Activated CD4-positive, alpha-beta memory T cell treated with anti-CD3 and anti-CD28 coated beads for 36 hours (primary cell): Measurements from ENCODE around the gene EXOC8. TPM values are rescaled to one million over a fixed set of nuclear protein-coding genes. Genes with fewer than 3 reads are reported as not detected.

Experiments used
- CTCF ChIA-PET: fragments of 350-600 bp; sonication (Branson Sonifier 250); formaldehyde crosslinking; loops from one replicate; lab custom pipeline; 2021; ENCODE audit warnings: antibody characterized with exemption, inconsistent platforms; lab: Charles Lee
- POLR2A ChIA-PET: fragments of 350-600 bp; sonication (Branson Sonifier 250); formaldehyde crosslinking; loops from one replicate; lab custom pipeline; 2021; ENCODE audit warnings: antibody characterized with exemption; lab: Charles Lee
- DNase-seq: peaks from one replicate; pipeline ENCODE4 v3.0.0-alpha.2; 2020
- H3K27ac Mint-ChIP-seq: one replicate; pipeline ENCODE4 v1.8.0; 2021; ENCODE audit warnings: mixed read lengths
- H3K27me3 Mint-ChIP-seq: one replicate; pipeline ENCODE4 v1.8.0; 2021; ENCODE audit warnings: mixed read lengths
- H3K36me3 Mint-ChIP-seq: one replicate; pipeline ENCODE4 v1.8.0; 2021; ENCODE audit warnings: mixed read lengths
- H3K4me1 Mint-ChIP-seq: one replicate; pipeline ENCODE4 v1.8.0; 2021; ENCODE audit warnings: low read depth, mixed read lengths
- H3K4me3 Mint-ChIP-seq: one replicate; pipeline ENCODE4 v1.8.0; 2021; ENCODE audit warnings: mild to moderate bottlenecking, mixed read lengths
- H3K9me3 Mint-ChIP-seq: one replicate; pipeline ENCODE4 v1.8.0; 2021; ENCODE audit warnings: mixed read lengths
- intact Hi-C: fragments of 100-400 bp; cut with micrococcal nuclease; formaldehyde crosslinking; loops from one replicate; pipeline ENCODE4 v1.15.1; 2023
- total RNA-seq, 2 experiments: library from RNA; stranded (reverse); gene quantifications; one replicate each; pipeline ENCODE4 v1.2.3, GENCODE V29; 2021

EXOC8 gene
- total RNA-seq, 2 experiments from 2014 or later, result 14.4 to 15.2 TPM

DNA sequence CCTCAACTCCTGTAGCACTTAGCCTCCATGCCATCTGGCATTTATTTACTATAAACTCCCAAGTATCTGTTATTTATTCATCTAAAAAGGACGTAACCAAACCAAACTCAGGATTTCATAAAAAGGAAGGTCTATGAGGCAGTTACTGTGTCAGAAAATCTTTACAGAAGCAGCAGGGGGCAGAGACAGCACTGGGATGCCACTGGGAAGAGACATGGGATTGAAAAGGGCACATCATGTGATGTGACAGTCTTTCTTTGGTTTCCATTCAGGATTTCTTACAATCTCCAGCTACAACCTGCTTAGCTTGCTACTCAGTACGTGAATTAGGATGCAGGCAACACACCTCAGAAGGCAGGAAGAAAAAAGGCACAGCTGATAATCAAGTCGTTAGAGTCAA, 31.6 kb upstream of the EXOC8 start:
- Mint-ChIP-seq H3K27ac (no peak overlapping the region), H3K9me3 (no peaks in the 10 kb centered on the region), H3K4me1 (no peaks in the 10 kb centered on the region), H3K36me3 (peaks cover 10% of the 10 kb centered on the region), H3K27me3 (no peaks in the 10 kb centered on the region), H3K4me3 (no peak overlapping the region)
- intact Hi-C loops, result no loop called here
- POLR2A ChIA-PET, result no interaction called here
- CTCF ChIA-PET, result no interaction called here
- DNase-seq, result no peak

DNA sequence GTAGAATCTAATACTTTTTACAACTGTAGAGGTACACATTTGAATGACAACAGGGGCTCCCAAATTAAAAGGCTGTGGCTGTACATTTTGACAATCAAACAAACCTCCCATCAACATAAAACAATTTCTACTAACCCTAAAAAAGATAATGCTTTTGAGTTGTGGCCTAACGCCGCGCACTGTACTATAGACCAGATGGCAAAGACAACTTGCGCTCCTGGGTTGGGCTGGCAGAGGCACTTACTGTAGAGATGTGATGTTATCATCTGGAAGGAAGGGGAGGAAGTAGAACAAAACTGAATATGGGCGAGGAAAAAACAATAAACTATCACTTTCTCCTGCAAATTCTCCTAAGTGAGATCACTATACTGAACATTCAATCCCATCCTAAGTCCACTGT, 26.5 kb upstream of the EXOC8 start:
- ChIA-PET CTCF (interaction anchor here (1.4 kb wide), 1 partner anchor 239 kb away, joined by 6 read pairs; no protein-coding TSS in a partner anchor), POLR2A (no interaction called here)
- Mint-ChIP-seq H3K9me3 (no peaks in the 10 kb centered on the region), H3K4me3 (no peak overlapping the region), H3K27me3 (no peaks in the 10 kb centered on the region), H3K4me1 (no peaks in the 10 kb centered on the region), H3K36me3 (peaks cover 13% of the 10 kb centered on the region), H3K27ac (no peak overlapping the region)
- no peak for DNase-seq
- intact Hi-C loops, result no loop called here

DNA sequence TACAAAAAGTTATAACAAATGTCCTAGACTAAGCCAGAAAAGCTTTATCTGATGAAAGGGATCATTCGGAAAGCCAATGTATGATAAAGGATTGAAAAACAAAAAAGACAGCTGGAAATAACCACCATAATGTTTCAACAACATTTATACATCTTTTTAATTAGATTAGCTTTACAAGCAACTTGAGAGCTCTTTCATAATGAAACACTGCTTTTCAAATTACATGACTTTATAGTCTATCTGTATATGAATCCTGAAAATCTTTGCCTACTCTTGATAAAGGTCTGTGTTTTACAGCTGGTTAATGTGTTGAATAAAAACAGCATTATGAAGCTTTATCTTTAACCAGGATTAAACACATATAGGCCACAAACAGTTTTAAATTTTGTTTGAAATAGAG, 26.0 kb upstream of the EXOC8 start:
- Mint-ChIP-seq H3K4me3 (no peak overlapping the region), H3K36me3 (peaks cover 11% of the 10 kb centered on the region), H3K4me1 (no peaks in the 10 kb centered on the region), H3K27ac (no peak overlapping the region), H3K27me3 (no peaks in the 10 kb centered on the region), H3K9me3 (no peaks in the 10 kb centered on the region)
- CTCF ChIA-PET, result interaction anchor here (1.1 to 1.4 kb wide), 3 partner anchors 53 to 240 kb away, joined by 3 to 6 read pairs (median 4); no protein-coding TSS in a partner anchor
- DNase-seq, result no peak
- intact Hi-C loops, result no loop called here
- POLR2A ChIA-PET, result no interaction called here

DNA sequence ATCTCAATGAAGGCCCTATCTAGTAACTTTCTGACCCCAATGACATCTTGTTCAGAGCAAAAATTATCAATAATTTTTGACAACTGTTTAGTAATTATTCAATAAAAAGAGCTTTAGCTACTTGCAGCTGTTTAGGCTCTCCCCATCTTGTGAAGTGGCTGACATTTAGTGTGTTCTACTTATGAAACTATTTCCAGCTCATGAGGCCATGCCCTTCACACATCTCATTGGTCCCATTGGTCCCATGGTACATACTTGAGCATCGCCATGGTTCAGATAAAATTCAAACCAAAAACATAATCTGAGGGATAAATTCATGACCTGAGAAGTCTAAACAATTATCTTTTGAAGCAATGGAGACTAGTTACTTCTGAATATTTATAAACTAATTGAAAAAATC, 24.7 kb upstream of the EXOC8 start:
- Mint-ChIP-seq H3K4me3 (no peak overlapping the region), H3K9me3 (no peaks in the 10 kb centered on the region), H3K36me3 (peaks cover 8% of the 10 kb centered on the region), H3K4me1 (peaks cover 4% of the 10 kb centered on the region), H3K27ac (no peak overlapping the region), H3K27me3 (no peaks in the 10 kb centered on the region)
- CTCF ChIA-PET, result interaction anchor here (0.9 to 1.5 kb wide), 3 partner anchors 58 to 229 kb away, joined by 3 to 9 read pairs (median 4); no protein-coding TSS in a partner anchor
- POLR2A ChIA-PET, result no interaction called here
- intact Hi-C loops, result no loop called here
- DNase-seq, result no peak

DNA sequence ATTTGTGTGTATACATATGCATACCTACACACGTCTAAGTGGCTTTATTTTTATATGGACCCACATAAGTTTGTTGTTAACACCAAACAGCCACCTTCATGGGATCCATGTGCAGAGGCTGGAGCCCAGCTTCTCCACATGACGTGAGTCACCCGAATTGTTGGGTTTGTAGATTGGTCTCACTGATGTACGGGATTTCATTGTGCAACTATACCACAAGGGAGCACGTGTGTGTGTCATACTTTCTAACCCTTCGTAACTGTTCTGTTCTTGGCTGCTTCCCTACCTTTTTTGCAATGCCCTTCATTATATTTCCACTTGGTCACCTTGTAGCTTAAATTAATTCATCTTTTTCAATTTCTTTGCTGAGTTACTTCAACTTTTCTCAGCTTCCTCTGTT, 21.5 kb upstream of the EXOC8 start:
- intact Hi-C loops, result loop anchor here (5.0 to 10.0 kb wide), 2 partner anchors 168 to 446 kb away; partner anchors contain the start of gene TSNAX
- POLR2A ChIA-PET, result no interaction called here

GRCh38 chr1:231357831-231358354, 20.2 kb upstream of the EXOC8 start:
- DNase-seq, result peak; percentile 40
- POLR2A ChIA-PET, result no interaction called here

More for the DNA sequence above, 21.5 kb upstream of the EXOC8 start:
- CTCF ChIA-PET, result interaction anchor here (0.9 to 2.0 kb wide), 4 partner anchors 66 to 246 kb away, joined by 3 to 8 read pairs (median 8); no protein-coding TSS in a partner anchor
- Mint-ChIP-seq H3K9me3 (no peaks in the 10 kb centered on the region), H3K4me1 (peaks cover 4% of the 10 kb centered on the region), H3K27ac (no peak overlapping the region), H3K27me3 (no peaks in the 10 kb centered on the region), H3K4me3 (no peak overlapping the region), H3K36me3 (peaks cover 5% of the 10 kb centered on the region)
- DNase-seq, result no peak

GRCh38 chr1:231357187-231357772, 19.6 kb upstream of the EXOC8 start:
- H3K4me1 Mint-ChIP-seq, result peaks cover 4% of the 10 kb centered on the region
- POLR2A ChIA-PET, result no interaction called here
- no peak overlapping the region for H3K27ac Mint-ChIP-seq

More at GRCh38 chr1:231357831-231358354, 20.2 kb upstream of the EXOC8 start:
- Mint-ChIP-seq H3K36me3 (peaks cover 9% of the 10 kb centered on the region), H3K4me1 (peaks cover 4% of the 10 kb centered on the region), H3K4me3 (no peak overlapping the region), H3K9me3 (no peaks in the 10 kb centered on the region), H3K27ac (peak overlapping the region; percentile 25), H3K27me3 (no peaks in the 10 kb centered on the region)
- CTCF ChIA-PET, result interaction anchor here (0.5 to 2.1 kb wide), 31 partner anchors 9 to 450 kb away, joined by 3 to 10 read pairs (median 4); partner anchors contain the start of genes EXOC8 and SPRTN
- intact Hi-C loops, result loop anchor here (1.0 to 10.0 kb wide), 5 partner anchors 62 to 447 kb away; partner anchors contain the start of gene TSNAX

GRCh38 chr1:231355171-231355570, 17.5 kb upstream of the EXOC8 start:
- Mint-ChIP-seq H3K27me3 (no peaks in the 10 kb centered on the region), H3K36me3 (peaks cover 15% of the 10 kb centered on the region), H3K27ac (no peak overlapping the region), H3K4me3 (no peak overlapping the region), H3K9me3 (no peaks in the 10 kb centered on the region), H3K4me1 (peaks cover 4% of the 10 kb centered on the region)
- CTCF ChIA-PET, result interaction anchor here (0.8 to 1.1 kb wide), 2 partner anchors 237 to 250 kb away, joined by 5 read pairs; no protein-coding TSS in a partner anchor
- DNase-seq, result no peak
- intact Hi-C loops, result loop anchor here (5.0 to 10.0 kb wide), 2 partner anchors 172 to 450 kb away; partner anchors contain the start of gene TSNAX
- POLR2A ChIA-PET, result no interaction called here

More at GRCh38 chr1:231357187-231357772, 19.6 kb upstream of the EXOC8 start:
- Mint-ChIP-seq H3K36me3 (peaks cover 11% of the 10 kb centered on the region), H3K27me3 (no peaks in the 10 kb centered on the region), H3K4me3 (no peak overlapping the region), H3K9me3 (no peaks in the 10 kb centered on the region)
- intact Hi-C loops, result loop anchor here (5.0 to 10.0 kb wide), 2 partner anchors 170 to 448 kb away; partner anchors contain the start of gene TSNAX
- CTCF ChIA-PET, result interaction anchor here (0.5 to 2.1 kb wide), 31 partner anchors 9 to 450 kb away, joined by 3 to 10 read pairs (median 4); partner anchors contain the start of genes EXOC8 and SPRTN
- no peak for DNase-seq

- no peaks in the 10 kb centered on the region for H3K9me3 Mint-ChIP-seq
- peaks cover 16% of the 10 kb centered on the region for H3K36me3 Mint-ChIP-seq
- no peaks in the 10 kb centered on the region for H3K27me3 Mint-ChIP-seq
- ChIA-PET CTCF (interaction anchor here (0.8 to 1.1 kb wide), 2 partner anchors 238 to 251 kb away, joined by 5 read pairs; no protein-coding TSS in a partner anchor), POLR2A (no interaction called here)
- peaks cover 4% of the 10 kb centered on the region for H3K4me1 Mint-ChIP-seq
- H3K27ac Mint-ChIP-seq, result no peak overlapping the region
- no peak for DNase-seq
- no peak overlapping the region for H3K4me3 Mint-ChIP-seq
- intact Hi-C loops, result loop anchor here (5.0 to 10.0 kb wide), 2 partner anchors 173 to 450 kb away; partner anchors contain the start of gene TSNAX
Measured at GRCh38 chr1:231354330-231355020, 16.8 kb upstream of the EXOC8 start.

DNA sequence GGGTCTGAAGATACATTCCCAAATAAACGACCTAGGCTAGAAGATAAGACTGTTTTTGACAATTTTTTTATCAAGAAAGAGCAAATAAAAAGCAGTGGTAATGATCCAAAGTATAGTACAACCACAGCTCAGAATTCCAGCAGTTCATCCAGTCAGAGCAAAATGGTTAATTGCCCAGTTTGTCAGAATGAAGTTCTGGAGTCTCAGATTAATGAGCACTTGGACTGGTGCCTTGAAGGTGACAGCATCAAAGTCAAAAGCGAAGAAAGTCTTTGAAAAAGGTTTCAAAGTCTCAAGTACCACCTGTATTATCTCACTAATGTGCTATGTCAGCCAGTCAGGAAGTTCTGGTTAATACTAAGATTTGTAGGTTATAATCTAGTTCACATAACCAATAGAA, 15.4 kb upstream of the EXOC8 start:
- peaks cover 3% of the 10 kb centered on the region for H3K4me1 Mint-ChIP-seq
- H3K9me3 Mint-ChIP-seq, result no peaks in the 10 kb centered on the region
- H3K4me3 Mint-ChIP-seq, result no peak overlapping the region
- POLR2A ChIA-PET, result no interaction called here
- intact Hi-C loops, result loop anchor here (10.0 kb wide), 1 partner anchor 452 kb away; no protein-coding TSS in a partner anchor
- DNase-seq, result no peak
- CTCF ChIA-PET, result interaction anchor here (1.3 kb wide), 1 partner anchor 245 kb away, joined by 3 read pairs; no protein-coding TSS in a partner anchor
- no peaks in the 10 kb centered on the region for H3K27me3 Mint-ChIP-seq
- no peak overlapping the region for H3K27ac Mint-ChIP-seq
- peaks cover 22% of the 10 kb centered on the region for H3K36me3 Mint-ChIP-seq

GRCh38 chr1:231351816-231352215, 14.2 kb upstream of the EXOC8 start:
- Mint-ChIP-seq H3K4me3 (no peak overlapping the region), H3K4me1 (no peaks in the 10 kb centered on the region), H3K9me3 (no peaks in the 10 kb centered on the region), H3K27me3 (no peaks in the 10 kb centered on the region), H3K27ac (no peak overlapping the region), H3K36me3 (peaks cover 22% of the 10 kb centered on the region)
- DNase-seq, result no peak
- POLR2A ChIA-PET, result no interaction called here
- CTCF ChIA-PET, result interaction anchor here (1.3 kb wide), 1 partner anchor 247 kb away, joined by 3 read pairs; no protein-coding TSS in a partner anchor
- intact Hi-C loops, result loop anchor here (10.0 kb wide), 1 partner anchor 453 kb away; no protein-coding TSS in a partner anchor
